Smooth muscle cell (in vitro differentiated cells): ENCODE results near the gene ZNF892. TPM values are rescaled to one million over a fixed set of nuclear protein-coding genes. Genes with fewer than 3 reads are reported as not detected.
A peak's percentile ranks its signal among the peaks of the same experiment; 100 is the strongest.

Experiments used
- DNase-seq: peaks from one replicate; lab custom pipeline; 2025; ENCODE audit not compliant: unreplicated experiment; lab: John Stamatoyannopoulos, UW
- H2AFZ ChIP-seq: fragments of 200-600 bp; sonication (generic); 2 replicates; pipeline ENCODE4 v1.6.0; 2016; ENCODE audit warnings: antibody characterized with exemption, low read depth, mild to moderate bottlenecking
- H3F3A ChIP-seq: fragments of 200-600 bp; sonication (generic); 2 replicates; pipeline ENCODE4 v1.6.0; 2017; ENCODE audit warnings: antibody characterized with exemption, low read depth
- H3K27ac ChIP-seq: fragments of 200-600 bp; sonication (generic); 2 replicates; pipeline ENCODE4 v1.5.1; 2016; ENCODE audit warnings: low read depth, mild to moderate bottlenecking
- H3K27me3 ChIP-seq: fragments of 200-600 bp; sonication (generic); 2 replicates; pipeline ENCODE4 v1.6.1; 2016; ENCODE audit warnings: low read depth, mild to moderate bottlenecking
- H3K36me3 ChIP-seq: fragments of 200-600 bp; sonication (generic); 2 replicates; pipeline ENCODE4 v1.5.1; 2016; ENCODE audit warnings: low read depth
- H3K4me1 ChIP-seq: fragments of 200-600 bp; sonication (generic); 2 replicates; pipeline ENCODE4 v1.5.1; 2016; ENCODE audit warnings: low read depth
- H3K4me2 ChIP-seq: fragments of 200-600 bp; sonication (generic); 2 replicates; pipeline ENCODE4 v1.6.0; 2016; ENCODE audit warnings: mild to moderate bottlenecking
- H3K4me3 ChIP-seq: fragments of 200-600 bp; sonication (generic); 2 replicates; pipeline ENCODE4 v1.5.1; 2016; ENCODE audit warnings: mild to moderate bottlenecking
- H3K79me2 ChIP-seq: fragments of 200-600 bp; sonication (generic); 2 replicates; pipeline ENCODE4 v1.6.0; 2016; ENCODE audit warnings: low read depth, mild to moderate bottlenecking
- H3K9ac ChIP-seq: fragments of 200-600 bp; sonication (generic); 2 replicates; pipeline ENCODE4 v1.6.0; 2016; ENCODE audit warnings: low read depth
- H3K9me3 ChIP-seq: fragments of 200-600 bp; sonication (generic); replicated peaks from 2 replicates; pipeline ENCODE4 v1.5.1; 2016; ENCODE audit warnings: low read depth
- H4K20me1 ChIP-seq: fragments of 200-600 bp; sonication (generic); 2 replicates; pipeline ENCODE4 v1.6.0; 2016; ENCODE audit warnings: low read depth
- WGBS: methylation state at CpG from one replicate; pipeline ENCODE4 v1.1.7; 2016; ENCODE audit warnings: low lambda C conversion rate; 5-methylcytosine and 5-hydroxymethylcytosine counted together
- polyA plus RNA-seq: library from polyadenylated mRNA; unstranded; fragments of >200 nt; fragmentation: Nextera tagmentation; extraction: Ambion mirVana; gene quantifications from 2 replicates; pipeline ENCODE4 v1.2.1, GENCODE V29; 2016
- total RNA-seq: library from RNA; depleted of rRNA; stranded (reverse); fragments of >200 nt; gene quantifications from 2 replicates; pipeline ENCODE4 v1.2.3, GENCODE V29; 2014
- TF ChIP-seq, protein P1 (sequence below): fragments of 200-600 bp; sonication (generic); IDR thresholded peaks from 2 replicates; pipeline ENCODE4 v1.5.1; 2017; ENCODE audit warnings: borderline replicate concordance, mild to moderate bottlenecking, antibody characterized with exemption; ENCODE audit not compliant: insufficient read depth, poor library complexity, severe bottlenecking

ZNF892 gene
- total and polyA plus RNA-seq, 2 experiments from 2014 or later, result 0.63 to 5.3 TPM

DNA sequence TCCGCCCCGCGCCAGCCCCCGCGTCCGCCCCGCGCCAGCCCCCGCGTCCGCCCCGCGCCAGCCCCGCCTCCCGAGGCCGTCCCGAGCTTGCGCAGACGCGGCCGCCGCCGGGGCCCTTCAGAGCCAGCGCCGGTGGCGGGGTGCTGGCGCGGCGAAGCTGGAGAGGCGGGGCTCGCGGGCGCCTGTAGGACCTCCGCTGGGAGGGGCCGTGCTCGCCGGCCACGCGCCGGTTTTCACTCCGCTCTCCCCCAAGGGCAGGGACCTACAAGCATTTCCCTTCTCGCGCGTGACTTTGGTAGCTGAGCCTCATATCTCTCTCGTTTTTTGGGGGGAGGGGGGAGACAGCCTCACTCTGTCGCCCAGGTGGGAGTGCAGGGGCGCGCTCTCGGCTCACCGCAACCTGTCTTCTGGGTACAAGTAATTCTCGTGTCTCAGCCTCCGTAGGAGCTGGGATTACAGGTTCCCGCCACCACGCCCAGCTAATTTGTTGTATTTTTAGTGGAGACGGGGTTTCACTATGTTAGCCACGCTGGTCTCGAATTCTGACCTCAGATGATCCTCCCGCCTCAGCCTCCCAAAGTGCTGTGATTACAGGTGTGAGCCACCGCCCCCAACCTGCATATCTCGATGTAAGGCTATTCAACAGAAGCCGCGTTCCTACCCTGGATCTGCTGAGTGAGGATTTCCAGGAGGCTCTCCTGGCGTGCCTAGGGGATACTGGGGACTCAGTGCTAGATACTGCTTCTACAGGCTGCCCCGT lies 47.5 kb upstream of the ZNF892 start, which contains the start of gene ZNF514:
ZNF514 (minus strand) TSS at position 159 of the 760 bp plus-strand sequence. CDS start 6,595 bp downstream, outside the sequence.
- Histone ChIP-seq H3K27me3 (no peaks in the 10 kb centered on the region), H3K9me3 (no peaks in the 10 kb centered on the region), H3K79me2 (peaks cover 11% of the 10 kb centered on the region), H3F3A (peaks cover 7% of the 10 kb centered on the region), H2AFZ (peak within 1 kb of the TSS; percentile 95), H3K9ac (peak within 1 kb of the TSS; percentile 18), H4K20me1 (no peaks in the 10 kb centered on the region), H3K27ac (peak within 1 kb of the TSS; percentile 28), H3K4me3 (peak within 1 kb of the TSS; percentile 59), H3K4me2 (peak within 1 kb of the TSS; percentile 97), H3K36me3 (peaks cover 21% of the 10 kb centered on the region), H3K4me1 (peaks cover 15% of the 10 kb centered on the region)
- WGBS, result 14% methylated on average over 38 of the region's 64 CpGs
- TF ChIP-seq, protein P1, sequence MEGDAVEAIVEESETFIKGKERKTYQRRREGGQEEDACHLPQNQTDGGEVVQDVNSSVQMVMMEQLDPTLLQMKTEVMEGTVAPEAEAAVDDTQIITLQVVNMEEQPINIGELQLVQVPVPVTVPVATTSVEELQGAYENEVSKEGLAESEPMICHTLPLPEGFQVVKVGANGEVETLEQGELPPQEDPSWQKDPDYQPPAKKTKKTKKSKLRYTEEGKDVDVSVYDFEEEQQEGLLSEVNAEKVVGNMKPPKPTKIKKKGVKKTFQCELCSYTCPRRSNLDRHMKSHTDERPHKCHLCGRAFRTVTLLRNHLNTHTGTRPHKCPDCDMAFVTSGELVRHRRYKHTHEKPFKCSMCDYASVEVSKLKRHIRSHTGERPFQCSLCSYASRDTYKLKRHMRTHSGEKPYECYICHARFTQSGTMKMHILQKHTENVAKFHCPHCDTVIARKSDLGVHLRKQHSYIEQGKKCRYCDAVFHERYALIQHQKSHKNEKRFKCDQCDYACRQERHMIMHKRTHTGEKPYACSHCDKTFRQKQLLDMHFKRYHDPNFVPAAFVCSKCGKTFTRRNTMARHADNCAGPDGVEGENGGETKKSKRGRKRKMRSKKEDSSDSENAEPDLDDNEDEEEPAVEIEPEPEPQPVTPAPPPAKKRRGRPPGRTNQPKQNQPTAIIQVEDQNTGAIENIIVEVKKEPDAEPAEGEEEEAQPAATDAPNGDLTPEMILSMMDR, result no peak
- peak; percentile 33 for DNase-seq

DNA sequence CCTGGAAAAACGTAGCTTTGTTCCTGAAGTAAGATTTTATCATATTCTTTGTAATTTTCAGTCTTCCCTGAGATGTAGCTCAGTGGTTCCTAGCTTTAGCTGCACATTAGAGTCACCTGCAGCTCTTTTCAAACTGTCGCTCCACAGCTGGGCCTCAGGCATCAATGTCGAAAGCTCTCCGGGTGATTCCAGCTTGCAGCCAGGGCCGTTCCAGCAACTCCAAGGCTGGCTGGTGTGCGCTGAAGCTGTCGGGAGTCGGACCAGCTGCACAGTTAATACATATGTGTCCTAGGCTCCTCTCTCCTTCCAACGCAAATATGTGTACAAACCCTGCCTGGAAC lies 42.3 kb upstream of the ZNF892 start:
- DNase-seq, result no peak
- WGBS, result 2% methylated on average over 9 of the region's 9 CpGs
- H3K4me1 ChIP-seq, result peaks cover 8% of the 10 kb centered on the region
- H3K4me3 ChIP-seq, result peak overlapping the region; percentile 64
- H3K79me2 ChIP-seq, result peaks cover 11% of the 10 kb centered on the region
- H3K4me2 ChIP-seq, result peak overlapping the region; percentile 94
- no peaks in the 10 kb centered on the region for H4K20me1 ChIP-seq
- peaks cover 5% of the 10 kb centered on the region for H3F3A ChIP-seq
- H3K36me3 ChIP-seq, result no peaks in the 10 kb centered on the region
- H3K9me3 ChIP-seq, result no peaks in the 10 kb centered on the region
- TF ChIP-seq, protein P1, result no peak
- peak overlapping the region; percentile 91 for H3K9ac ChIP-seq
- H3K27ac ChIP-seq, result peak overlapping the region; percentile 91
- H2AFZ ChIP-seq, result peak overlapping the region; percentile 76
- H3K27me3 ChIP-seq, result no peaks in the 10 kb centered on the region

DNA sequence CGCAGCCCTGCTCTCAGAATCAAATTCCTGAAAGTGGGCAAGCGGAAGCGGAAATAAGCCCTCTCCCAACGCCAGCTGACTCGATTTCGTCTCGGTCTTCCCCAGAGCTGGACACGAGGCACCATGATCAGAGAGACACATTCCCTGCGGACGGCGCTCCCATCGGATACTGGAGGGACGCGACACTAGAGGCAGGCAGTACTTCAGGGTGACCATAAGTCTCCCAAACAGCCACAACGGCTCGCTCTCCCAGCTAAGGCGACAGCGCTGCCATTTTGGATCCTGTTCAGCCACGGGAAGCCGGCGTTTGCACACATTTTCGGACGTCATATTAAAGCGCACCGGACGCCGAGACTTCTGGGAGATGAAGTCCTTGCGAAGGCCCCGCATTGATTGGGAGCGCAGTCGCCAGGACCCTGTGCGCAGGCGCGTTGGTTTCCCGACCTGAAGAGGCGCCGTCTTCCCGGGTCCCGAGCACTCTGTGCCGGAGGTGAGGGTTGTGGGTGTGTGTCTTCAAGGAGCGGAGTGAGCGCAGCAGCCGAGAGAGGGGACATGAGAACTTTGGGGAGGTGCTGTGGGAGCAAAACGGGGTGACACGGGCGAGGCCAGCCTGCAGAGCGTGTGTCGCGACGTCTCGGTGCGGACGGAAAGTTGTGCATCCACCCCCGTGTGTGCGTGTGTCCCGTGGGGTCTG lies 41.8 kb upstream of the ZNF892 start, which contains the start of gene ZNF2:
ZNF2 (plus strand) TSS at position 439 of the 694 bp plus-strand sequence. CDS start 10,418 bp downstream, outside the sequence.
- H3K27me3 ChIP-seq, result no peaks in the 10 kb centered on the region
- no peaks in the 10 kb centered on the region for H4K20me1 ChIP-seq
- peak; percentile 76 for DNase-seq
- H3K36me3 ChIP-seq, result no peaks in the 10 kb centered on the region
- H3K27ac ChIP-seq, result peak within 1 kb of the TSS; percentile 91
- H3F3A ChIP-seq, result peaks cover under 1% of the 10 kb centered on the region
- 1% methylated on average over 56 of the region's 56 CpGs for WGBS
- H3K4me3 ChIP-seq, result peak within 1 kb of the TSS; percentile 64
- no peaks in the 10 kb centered on the region for H3K9me3 ChIP-seq
- H3K79me2 ChIP-seq, result peaks cover 16% of the 10 kb centered on the region
- TF ChIP-seq, protein P1, result no peak
- H3K4me2 ChIP-seq, result peak within 1 kb of the TSS; percentile 94
- H3K4me1 ChIP-seq, result peaks cover 8% of the 10 kb centered on the region
- H2AFZ ChIP-seq, result peak within 1 kb of the TSS; percentile 76
- H3K9ac ChIP-seq, result peak within 1 kb of the TSS; percentile 91
